Vagina (tissue), 2 donors: ENCODE data around the gene CD8B2.

Source experiments
- CTCF ChIP-seq, 3 experiments: fragments of 450-650 bp in 2 of 3; fragments of 200-600 bp in 1 of 3; sonication (generic) in 1 of 3; IDR thresholded peaks; one replicate each; pipeline ENCODE4 v1.5.1; 2017 to 2019; ENCODE audit warnings: antibody characterized with exemption in 3 of 3, mild to moderate bottlenecking in 2 of 3, moderate library complexity in 2 of 3
- POLR2A ChIP-seq, 2 donors: fragments of 450-650 bp; IDR thresholded peaks; one replicate each; pipeline ENCODE4 v1.6.1; 2017; ENCODE audit warnings: antibody characterized with exemption in 2 of 2, mild to moderate bottlenecking in 2 of 2, moderate library complexity in 2 of 2
- POLR2AphosphoS5 ChIP-seq, 2 donors: sonication (generic); formaldehyde crosslinking; IDR thresholded peaks; one replicate each; pipeline ENCODE4 v1.9.0; 2017; ENCODE audit warnings: antibody characterized with exemption in 2 of 2, mild to moderate bottlenecking in 2 of 2, low read depth in 1 of 2; ENCODE audit not compliant: insufficient read depth in 1 of 2

GRCh38 chr2:106531676-106532214 is 44.6 kb downstream of the CD8B2 start:
- no peak for TF ChIP-seq CTCF (IDR thresholded peaks at IDR 0.05)
- no peak for TF ChIP-seq POLR2A (IDR thresholded peaks at IDR 0.05)
- no peak for TF ChIP-seq POLR2AphosphoS5 (IDR thresholded peaks at IDR 0.05; ENCODE audit: insufficient read depth in 1 of 2, low read depth in 1 of 2)
